Right ventricle myocardium superior (tissue), 1 donor: ENCODE data around the gene PAXX. TPM values are rescaled to one million over a fixed set of nuclear protein-coding genes. Genes with fewer than 3 reads are reported as not detected.
A peak's percentile ranks its signal among the peaks of the same experiment; 100 is the strongest.

ENCODE experiments used
- ATAC-seq: fragments of 200-7000 bp; cut with Tn5 transposase; one replicate; pipeline ENCODE4 v1.9.1; 2020; ENCODE audit warnings: mild to moderate bottlenecking; ENCODE audit not compliant: poor library complexity
- DNase-seq: peaks from one replicate; pipeline ENCODE4 v3.0.0-alpha.2; 2020
- intact Hi-C: fragments of 100-400 bp; cut with DNase I; formaldehyde crosslinking; loops from one replicate; pipeline ENCODE4 v1.11.2; 2022
- total RNA-seq: library from RNA; stranded (reverse); fragmentation: NEBNext Ultra II Directional; extraction: Animal tissue kit (Norgen Biotek cat#: 25700); gene quantifications from one replicate; pipeline ENCODE4 v1.2.1, GENCODE V29; 2021
- donor health status: DM: no; HTN: yes; CAD: no; lungs with severe emphysema.

PAXX gene
- total RNA-seq, 1 donor from 2014 or later: 19.4 TPM

GRCh38 chr9:137034709-137035506, 42.7 kb downstream of the PAXX start:
- DNase-seq: peak; percentile 89
- ATAC-seq: peak; percentile 84
- intact Hi-C loops: loop anchor here (1.0 to 2.0 kb wide), 2 partner anchors 88 to 248 kb away; no protein-coding TSS in a partner anchor

GRCh38 chr9:137035507-137035834, 43.2 kb downstream of the PAXX start:
- ATAC-seq (no peak), DNase-seq (no peak)
- intact Hi-C loops: loop anchor here (1.0 to 2.0 kb wide), 2 partner anchors 89 to 248 kb away; no protein-coding TSS in a partner anchor

GRCh38 chr9:137035937-137036336, 43.7 kb downstream of the PAXX start:
- no peak for DNase-seq
- intact Hi-C loops: loop anchor here (1.0 to 2.0 kb wide), 2 partner anchors 89 to 249 kb away; no protein-coding TSS in a partner anchor
- no peak for ATAC-seq

- DNase-seq: no peak
- no peak for ATAC-seq
- intact Hi-C loops: no loop called here
These were observed 44.8 kb downstream of the PAXX start for GRCh38 chr9:137037035-137037434.

DNA sequence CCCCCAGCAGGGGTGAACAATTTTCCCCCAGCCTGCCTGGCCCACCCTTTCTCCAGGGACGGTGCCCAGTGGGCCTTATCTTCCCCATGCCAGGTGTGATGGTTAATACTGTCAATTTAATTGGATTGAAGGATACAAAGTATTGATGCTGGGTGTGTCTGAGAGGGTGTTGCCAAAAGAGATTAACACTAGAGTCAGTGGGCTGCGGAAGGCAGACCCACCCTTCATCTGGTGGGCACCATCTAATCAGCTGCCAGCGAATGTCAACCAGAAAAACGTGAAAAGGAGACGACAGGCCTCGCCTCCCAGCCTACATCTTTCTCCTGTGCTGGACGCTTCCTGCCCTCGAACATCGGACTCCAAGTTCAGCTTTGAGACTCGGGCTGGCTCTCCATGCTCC, 45.3 kb downstream of the PAXX start:
- DNase-seq: no peak
- intact Hi-C loops: no loop called here
- no peak for ATAC-seq

DNA sequence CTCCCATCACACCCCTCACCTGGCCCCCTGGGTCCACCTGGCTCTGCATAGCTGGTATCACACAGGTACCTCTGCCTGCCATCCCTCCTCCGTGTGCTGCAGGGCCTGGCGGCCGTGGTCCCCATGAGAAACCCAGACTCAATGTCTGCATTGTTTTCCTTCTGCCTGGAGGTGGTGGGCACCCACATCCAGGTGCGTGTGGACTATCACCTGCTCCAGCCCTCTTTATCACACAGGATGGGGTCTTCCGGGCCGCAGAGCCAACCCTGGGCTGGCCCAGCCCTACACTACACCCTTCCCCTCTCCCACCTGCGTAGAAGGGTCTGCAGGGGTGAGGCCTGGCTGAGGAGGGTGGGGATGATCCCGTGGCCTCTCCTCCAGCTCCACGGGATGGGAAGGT, 46.7 kb downstream of the PAXX start:
- intact Hi-C loops: no loop called here
- DNase-seq (no peak), ATAC-seq (no peak)

GRCh38 chr9:137039611-137040366, 47.6 kb downstream of the PAXX start:
- intact Hi-C loops: no loop called here
- no peak for ATAC-seq
- no peak for DNase-seq

DNA sequence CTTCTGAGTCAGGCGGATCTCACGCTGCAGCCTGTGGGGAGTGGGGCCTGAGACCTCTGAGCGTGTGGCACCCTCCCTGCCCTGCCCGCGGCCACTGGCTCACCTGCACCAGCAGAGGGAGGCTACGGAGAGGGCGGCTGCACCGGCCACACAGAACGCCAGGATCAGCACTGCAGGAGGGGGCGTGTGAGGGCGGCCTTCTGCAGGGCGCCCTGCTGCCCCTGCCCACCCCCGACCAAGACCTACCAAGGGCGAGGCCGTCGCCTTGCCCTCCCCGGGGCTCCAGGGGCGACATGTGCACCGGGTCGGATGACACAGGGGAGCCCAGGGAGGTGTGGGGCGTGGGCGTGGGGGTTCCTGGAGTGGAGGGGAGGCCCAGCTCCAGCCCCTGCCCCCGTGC, 48.3 kb downstream of the PAXX start:
- intact Hi-C loops: no loop called here

DNA sequence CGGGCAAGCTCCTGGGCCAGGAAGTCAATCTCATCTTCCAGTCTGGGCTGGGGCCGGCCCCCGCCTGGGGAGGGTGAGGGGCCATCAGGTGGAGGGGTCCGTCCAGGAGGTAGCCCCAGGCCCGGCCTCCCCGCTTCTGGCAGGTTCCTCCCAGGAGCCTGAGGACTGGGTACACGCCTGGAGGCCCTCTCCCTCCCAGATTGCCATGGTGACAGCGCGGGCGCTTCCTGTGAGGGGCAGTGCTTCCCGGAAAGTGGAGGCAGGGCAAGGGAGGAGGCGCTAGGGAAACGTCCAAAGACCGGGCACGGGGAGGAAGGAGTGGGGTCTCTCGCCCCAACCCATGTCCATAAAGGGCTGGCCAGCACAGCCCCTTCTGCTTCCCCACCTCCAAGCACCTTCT, 48.9 kb downstream of the PAXX start:
- ATAC-seq (no peak), DNase-seq (no peak)
- intact Hi-C loops: no loop called here

More for the DNA sequence above, 48.3 kb downstream of the PAXX start:
- no peak for DNase-seq
- no peak for ATAC-seq

DNA sequence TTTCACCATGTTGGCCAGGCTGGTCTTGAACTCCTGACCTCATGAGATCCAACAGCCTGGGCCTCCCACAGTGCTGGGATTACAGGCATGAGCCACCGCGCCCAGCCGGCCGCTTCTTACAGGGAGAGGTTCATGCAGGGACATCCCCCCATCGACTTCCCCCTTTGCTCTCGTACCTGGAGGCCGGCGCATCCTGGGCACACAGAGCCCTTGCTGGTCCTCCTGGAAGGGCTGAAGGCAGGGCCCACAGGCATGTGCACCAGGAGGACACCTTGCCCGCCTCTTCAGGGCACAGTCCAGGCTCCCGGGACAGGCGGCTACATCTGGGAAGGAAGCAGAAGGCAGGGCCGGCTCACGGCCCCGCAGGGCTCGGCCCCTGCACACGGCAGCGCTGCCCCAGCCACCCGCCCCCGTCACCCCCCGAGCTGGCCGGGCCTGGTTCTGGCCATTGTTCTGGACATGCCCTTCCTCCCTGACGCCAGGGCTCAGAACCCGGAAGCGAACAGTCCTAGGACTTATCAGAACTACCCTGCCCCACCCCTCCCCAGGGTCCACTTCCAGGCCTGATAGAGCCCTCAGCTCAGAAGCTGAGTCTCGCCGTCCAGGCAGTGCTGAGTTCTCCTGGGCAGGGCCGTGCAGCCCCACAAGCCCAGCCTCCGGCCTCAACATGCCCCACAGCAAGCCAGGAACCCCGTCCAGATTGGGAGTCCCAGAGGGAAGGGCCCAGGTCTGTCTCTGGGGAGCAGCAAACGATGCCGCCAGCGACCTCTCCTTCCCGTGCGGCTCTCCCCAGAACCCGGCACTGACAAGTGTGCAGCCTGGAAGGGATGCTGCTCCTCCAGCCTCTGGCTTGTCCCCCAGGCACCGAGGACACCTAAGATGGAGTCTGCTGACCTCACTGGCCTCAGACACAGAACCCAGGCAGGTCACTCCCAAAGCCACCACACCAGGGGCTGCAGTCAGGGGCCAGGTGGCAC, 50.8 kb downstream of the PAXX start:
- DNase-seq (peak; percentile 79), ATAC-seq (no peak)
- intact Hi-C loops: no loop called here

Other genes with a start within 250 kb of the PAXX start
- 7.7 TPM for gene LCN10, start 249.5 kb upstream of the PAXX start, total RNA-seq
- gene LCN6, start 243.9 kb upstream of the PAXX start, total RNA-seq: 13.0 TPM
- gene LCN8, start 234.2 kb upstream of the PAXX start, total RNA-seq: not detected
- gene LCN15, start 227.9 kb upstream of the PAXX start, total RNA-seq: not detected
- 70.9 TPM for gene TMEM141, start 201.1 kb upstream of the PAXX start, total RNA-seq
- 1.5 TPM for gene CCDC183, start 196.1 kb upstream of the PAXX start, total RNA-seq
- 68.0 TPM for gene RABL6, start 184.5 kb upstream of the PAXX start, total RNA-seq
- 7.3 TPM for gene AJM1, start 149.9 kb upstream of the PAXX start, total RNA-seq
- 345 TPM for gene PHPT1, start 143.0 kb upstream of the PAXX start, total RNA-seq
- 13.2 TPM for gene MAMDC4, start 140.1 kb upstream of the PAXX start, total RNA-seq
- gene EDF1, start 126.1 kb upstream of the PAXX start, total RNA-seq: 325 TPM
- 9.1 TPM for gene TRAF2, start 105.9 kb upstream of the PAXX start, total RNA-seq
- gene FBXW5, start 47.7 kb upstream of the PAXX start, total RNA-seq: 142 TPM
- gene C8G, start 47.2 kb upstream of the PAXX start, total RNA-seq: 1.1 TPM
- 2.1 TPM for gene LCN12, start 40.1 kb upstream of the PAXX start, total RNA-seq
- gene PTGDS, start 14.9 kb upstream of the PAXX start, total RNA-seq: 6,152 TPM
- 9.7 TPM for gene LCNL1, start 9.4 kb upstream of the PAXX start, total RNA-seq
- gene CLIC3, start 4.1 kb downstream of the PAXX start, total RNA-seq: 2.7 TPM
- gene ABCA2, start 35.8 kb downstream of the PAXX start, total RNA-seq: 26.7 TPM
- not detected for gene FUT7, start 39.7 kb downstream of the PAXX start, total RNA-seq
- gene NPDC1, start 53.8 kb downstream of the PAXX start, total RNA-seq: 59.1 TPM
- gene ENTPD2, start 61.6 kb downstream of the PAXX start, total RNA-seq: 1.9 TPM
- gene SAPCD2, start 78.1 kb downstream of the PAXX start, total RNA-seq: 0.22 TPM
- gene UAP1L1, start 85.1 kb downstream of the PAXX start, total RNA-seq: 11.3 TPM
- 20.3 TPM for gene MAN1B1, start 94.6 kb downstream of the PAXX start, total RNA-seq
- 153 TPM for gene DPP7, start 122.3 kb downstream of the PAXX start, total RNA-seq
- gene GRIN1, start 146.7 kb downstream of the PAXX start, total RNA-seq: not detected
- gene LRRC26, start 177.6 kb downstream of the PAXX start, total RNA-seq: not detected
- not detected for gene TMEM210, start 179.6 kb downstream of the PAXX start, total RNA-seq
- gene ANAPC2, start 196.1 kb downstream of the PAXX start, total RNA-seq: 33.9 TPM
- 73.7 TPM for gene SSNA1, start 196.3 kb downstream of the PAXX start, total RNA-seq
- gene TPRN, start 208.3 kb downstream of the PAXX start, total RNA-seq: 19.0 TPM
- gene TMEM203, start 213.2 kb downstream of the PAXX start, total RNA-seq: 44.9 TPM
- 5.5 TPM for gene NDOR1, start 213.3 kb downstream of the PAXX start, total RNA-seq
- gene RNF208, start 229.8 kb downstream of the PAXX start, total RNA-seq: 24.8 TPM
- gene CYSRT1, start 232.8 kb downstream of the PAXX start, total RNA-seq: not detected
- gene RNF224, start 235.1 kb downstream of the PAXX start, total RNA-seq: not detected
- gene SLC34A3, start 238.5 kb downstream of the PAXX start, total RNA-seq: not detected
- 515 TPM for gene TUBB4B, start 248.9 kb downstream of the PAXX start, total RNA-seq